DMS 273 treated with DMSO at 0.1 percent for 48 hours (cell line): Measurements from ENCODE around the gene MBTPS1.

Source experiments
- DNase-seq: peaks from one replicate; lab custom pipeline; 2025; lab: John Stamatoyannopoulos, UW

MBTPS1 gene

DNA sequence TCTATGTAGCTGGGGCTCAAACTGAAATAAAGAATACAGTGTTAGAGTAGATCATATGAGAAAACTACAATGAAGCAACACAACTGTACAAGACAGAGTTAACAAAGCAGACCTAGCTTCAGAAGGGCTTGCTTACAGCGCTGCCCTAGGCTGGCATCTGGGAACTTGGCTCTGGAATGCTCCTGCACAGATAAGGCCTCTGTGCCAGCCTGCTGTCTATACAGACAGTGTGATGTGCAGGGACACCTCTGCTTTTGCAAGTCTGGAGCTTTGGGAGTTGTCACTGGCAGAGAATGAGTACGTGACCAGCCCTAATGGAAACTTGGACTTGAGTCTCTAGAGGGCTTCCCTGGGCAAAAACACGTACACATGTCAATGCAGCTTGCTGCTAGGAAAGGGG lies 42.0 kb downstream of the MBTPS1 start:
- no peak for DNase-seq

GRCh38 chr16:84072014-84072413 lies 44.7 kb downstream of the MBTPS1 start:
- no peak for DNase-seq

DNA sequence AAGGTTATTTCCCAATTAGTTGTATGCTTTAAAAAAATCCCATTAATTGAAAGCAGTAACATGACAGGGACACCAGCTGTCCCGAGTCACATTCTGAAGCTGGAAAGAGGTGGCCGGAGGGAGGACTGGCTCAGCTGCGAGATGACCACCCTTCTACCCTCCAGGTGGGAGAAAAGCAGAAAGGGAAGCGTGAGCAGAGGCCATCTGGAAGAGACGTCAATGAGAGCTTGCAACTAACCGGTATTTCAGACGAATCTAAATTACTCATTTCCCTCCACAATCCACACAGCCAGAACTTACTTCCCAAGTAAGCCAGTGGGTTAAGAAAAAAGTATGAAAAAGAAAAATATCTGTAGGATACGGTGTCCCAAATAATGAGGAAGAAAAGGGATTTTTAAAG lies 45.6 kb downstream of the MBTPS1 start:
- no peak for DNase-seq

- DNase-seq: no peak
These were observed 47.2 kb downstream of the MBTPS1 start for GRCh38 chr16:84069540-84069939.

- DNase-seq: no peak
These were observed 47.8 kb downstream of the MBTPS1 start for GRCh38 chr16:84068783-84069462.

- DNase-seq: no peak
These were observed 48.7 kb downstream of the MBTPS1 start for GRCh38 chr16:84068041-84068440.

DNA sequence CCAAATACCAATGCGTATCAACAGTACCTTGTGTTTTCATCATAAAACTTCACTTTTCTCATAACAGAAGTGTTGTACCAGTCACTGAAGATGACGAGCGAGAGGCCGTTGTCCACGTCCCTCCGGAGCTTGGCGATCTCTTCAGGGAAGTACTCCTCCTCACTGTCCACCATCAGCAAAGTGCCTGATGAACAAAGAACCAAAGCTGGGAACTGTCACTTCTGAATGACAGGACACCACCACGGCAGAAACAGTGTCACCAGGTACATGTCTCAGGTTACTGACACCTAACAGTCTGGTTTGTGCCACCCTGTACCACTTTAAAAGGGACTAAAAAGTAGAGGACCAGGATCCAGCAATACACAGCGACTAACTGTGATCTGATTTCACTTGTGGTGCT lies 49.1 kb downstream of the MBTPS1 start:
- DNase-seq: no peak

- DNase-seq: no peak
These were observed 51.1 kb downstream of the MBTPS1 start for GRCh38 chr16:84065536-84066132.

GRCh38 chr16:84063980-84064379 lies 52.8 kb downstream of the MBTPS1 start:
- DNase-seq: no peak

DNA sequence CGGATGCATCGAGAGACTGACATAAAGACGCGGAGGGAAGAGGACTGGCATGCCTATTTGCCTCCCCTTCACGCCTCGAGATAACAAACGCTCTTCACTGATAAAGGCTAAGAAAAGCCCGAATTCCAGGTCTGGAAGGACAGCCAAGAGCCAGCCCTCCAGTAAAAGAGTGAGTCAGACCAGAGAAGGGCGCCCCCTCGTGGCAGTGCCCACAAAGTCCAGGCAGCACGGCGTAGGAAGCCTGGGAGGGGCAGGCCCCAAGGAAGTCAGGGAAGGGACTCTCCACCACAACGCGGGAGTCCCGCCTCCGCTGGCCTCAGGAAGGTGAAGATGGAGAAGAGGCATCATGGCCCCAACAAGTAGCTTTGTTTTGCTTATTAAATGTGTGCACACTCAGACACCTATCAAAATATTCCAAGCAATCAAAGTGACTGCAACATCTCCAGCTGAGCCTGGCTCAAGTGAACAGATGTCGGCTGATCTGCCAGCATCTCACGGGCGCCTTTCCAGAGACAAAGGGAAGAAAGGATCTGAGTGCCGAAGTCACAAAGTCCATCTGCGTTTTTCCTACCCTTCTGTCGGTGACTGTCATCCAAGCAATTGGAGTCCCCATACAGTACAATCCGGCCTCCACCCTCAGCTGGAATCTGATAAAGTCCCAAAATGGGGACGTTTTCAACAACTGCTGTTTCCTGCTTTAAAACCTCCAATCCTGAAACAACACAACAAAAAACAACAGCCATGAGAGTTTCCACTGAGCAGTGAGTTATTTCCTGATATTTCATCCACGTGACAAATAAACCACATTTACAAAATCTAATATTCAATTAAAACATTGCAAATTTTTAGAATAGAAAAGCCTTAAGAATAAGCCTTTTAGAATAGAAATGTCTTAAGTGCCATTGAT lies 53.8 kb downstream of the MBTPS1 start:
- peak; percentile 86 for DNase-seq

- DNase-seq: no peak
These were observed 55.4 kb downstream of the MBTPS1 start for GRCh38 chr16:84061236-84061819.

GRCh38 chr16:84059946-84060901 lies 56.5 kb downstream of the MBTPS1 start:
- DNase-seq: no peak

GRCh38 chr16:84059111-84059510 lies 57.6 kb downstream of the MBTPS1 start:
- no peak for DNase-seq

GRCh38 chr16:84058664-84059063 lies 58.1 kb downstream of the MBTPS1 start:
- DNase-seq: no peak

DNA sequence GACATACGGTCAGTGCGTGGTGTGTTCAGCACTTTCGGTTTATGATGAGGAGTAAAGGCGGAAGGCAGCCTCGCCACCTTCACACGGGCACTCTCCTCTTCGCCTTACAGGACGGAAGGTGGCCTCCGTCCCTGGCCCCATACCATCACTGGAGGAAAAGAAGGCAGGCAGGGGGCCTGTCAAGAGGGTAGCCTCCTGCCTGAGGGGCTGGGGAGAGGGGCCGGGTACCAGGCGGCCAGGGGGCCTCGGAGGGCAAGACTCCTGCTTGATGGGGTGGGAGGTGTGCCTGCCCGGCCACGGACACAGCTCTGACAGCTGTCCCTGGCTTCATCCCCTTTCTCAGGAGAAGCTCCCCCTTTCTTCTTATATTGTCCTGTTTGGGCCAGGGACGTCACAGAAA lies 58.5 kb downstream of the MBTPS1 start:
- DNase-seq: no peak

DNA sequence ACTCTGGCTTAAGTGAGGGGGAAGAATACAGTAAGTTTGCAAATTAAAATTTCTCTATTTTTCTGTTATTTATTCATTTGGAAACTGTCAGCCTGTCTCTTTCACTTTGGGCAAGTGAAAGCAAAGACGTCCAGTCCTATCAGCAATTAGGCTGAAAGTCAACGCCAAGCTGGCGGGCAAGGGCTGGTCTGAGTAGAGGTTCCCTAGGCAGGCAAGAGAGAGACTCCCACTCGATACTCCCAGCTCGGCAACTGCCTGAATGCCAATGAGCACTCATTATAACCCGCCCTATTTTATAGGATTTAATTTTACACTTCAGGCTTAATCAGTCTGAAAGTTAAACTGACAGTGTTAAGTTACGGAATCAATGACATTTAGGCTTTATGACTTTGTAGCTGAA lies 59.8 kb downstream of the MBTPS1 start:
- DNase-seq: no peak

DNA sequence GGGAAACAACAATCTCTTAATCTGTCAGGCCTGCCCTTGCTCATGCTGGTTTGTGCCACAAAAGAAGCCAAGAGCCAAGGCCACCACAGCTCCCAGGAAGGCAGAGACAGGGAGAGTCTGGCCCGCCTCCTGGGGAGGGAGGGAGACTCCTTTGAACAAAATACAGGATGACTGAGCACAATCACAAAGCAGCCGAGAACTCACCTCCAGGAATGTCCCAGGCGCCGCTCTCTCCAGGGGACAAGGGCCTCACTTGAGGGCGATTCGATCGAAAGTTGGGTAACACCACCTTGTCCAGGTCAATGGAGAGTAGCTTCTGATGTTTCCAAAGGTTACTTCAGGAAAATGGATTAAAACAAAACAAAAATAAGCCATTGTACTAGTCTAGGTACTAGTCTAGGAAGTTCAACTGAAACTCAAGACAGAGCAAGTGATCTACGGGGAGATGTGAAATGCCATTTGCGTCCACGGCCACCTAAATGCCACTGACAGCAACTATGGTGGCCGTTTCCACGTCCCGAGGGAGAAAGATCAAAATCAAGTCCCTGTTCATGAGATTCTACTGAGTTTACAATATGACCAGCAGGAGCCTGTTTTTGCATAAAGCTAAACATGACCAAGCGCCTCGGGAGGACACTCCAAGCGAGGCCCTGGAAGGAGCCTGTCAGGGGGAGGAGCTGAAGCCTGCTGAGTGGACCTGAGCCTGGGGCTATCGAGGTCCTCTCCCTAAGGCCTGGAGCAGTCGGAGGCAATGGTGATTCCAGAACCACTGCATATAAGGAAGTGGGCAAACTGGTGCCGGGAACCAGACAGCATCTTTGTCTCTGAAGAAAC lies 60.7 kb downstream of the MBTPS1 start:
- DNase-seq: no peak

DNA sequence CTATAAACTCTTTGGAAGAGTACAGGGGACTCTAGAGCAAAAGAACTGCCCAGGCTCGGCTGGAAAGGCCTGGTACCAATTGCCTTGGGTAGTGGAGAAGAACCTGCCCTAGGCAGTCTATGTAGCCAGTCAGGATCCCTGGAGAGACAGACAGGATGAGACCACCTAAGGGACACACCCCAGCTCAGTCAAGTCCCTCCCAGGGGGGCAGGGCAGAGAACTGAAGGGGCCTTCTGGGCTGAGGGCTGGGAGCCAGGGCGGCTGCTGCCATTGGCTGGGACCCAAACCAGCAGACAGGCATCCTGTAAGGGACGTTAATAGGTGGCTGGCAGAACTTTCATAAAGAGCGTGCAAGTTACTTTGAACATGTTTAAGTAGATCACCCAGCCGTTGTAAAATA lies 61.4 kb downstream of the MBTPS1 start:
- no peak for DNase-seq

DNA sequence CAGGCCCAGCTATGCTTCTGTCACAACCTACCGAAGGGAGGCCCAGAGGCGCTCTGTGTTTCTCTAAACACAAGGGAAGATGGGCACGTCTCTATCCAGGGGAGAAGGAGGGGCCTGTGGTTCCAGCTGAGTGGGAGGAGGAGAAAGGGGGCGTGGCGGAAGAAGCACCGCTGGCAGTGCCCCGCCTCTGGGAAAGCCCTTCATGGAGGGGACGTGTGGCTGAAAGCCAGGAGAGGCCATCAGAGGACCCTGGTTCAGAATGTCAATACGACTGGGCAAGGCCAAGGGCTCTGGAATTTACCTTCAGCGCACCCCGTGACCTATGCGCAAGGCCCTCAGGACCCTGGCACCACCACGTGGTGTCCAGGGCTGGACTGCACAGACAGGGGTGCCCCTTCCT lies 61.8 kb downstream of the MBTPS1 start:
- DNase-seq: no peak

GRCh38 chr16:84054271-84054670 lies 62.5 kb downstream of the MBTPS1 start:
- DNase-seq: no peak

GRCh38 chr16:84053237-84053636 lies 63.5 kb downstream of the MBTPS1 start:
- no peak for DNase-seq
